ENCODE results near the gene RPTOR.
A peak's percentile ranks its signal among the peaks of the same experiment; 100 is the strongest.

RPTOR gene

GRCh38 chr17:80593181-80593580 lies 48.5 kb downstream of the RPTOR start:
- no peak for DNase-seq

DNA sequence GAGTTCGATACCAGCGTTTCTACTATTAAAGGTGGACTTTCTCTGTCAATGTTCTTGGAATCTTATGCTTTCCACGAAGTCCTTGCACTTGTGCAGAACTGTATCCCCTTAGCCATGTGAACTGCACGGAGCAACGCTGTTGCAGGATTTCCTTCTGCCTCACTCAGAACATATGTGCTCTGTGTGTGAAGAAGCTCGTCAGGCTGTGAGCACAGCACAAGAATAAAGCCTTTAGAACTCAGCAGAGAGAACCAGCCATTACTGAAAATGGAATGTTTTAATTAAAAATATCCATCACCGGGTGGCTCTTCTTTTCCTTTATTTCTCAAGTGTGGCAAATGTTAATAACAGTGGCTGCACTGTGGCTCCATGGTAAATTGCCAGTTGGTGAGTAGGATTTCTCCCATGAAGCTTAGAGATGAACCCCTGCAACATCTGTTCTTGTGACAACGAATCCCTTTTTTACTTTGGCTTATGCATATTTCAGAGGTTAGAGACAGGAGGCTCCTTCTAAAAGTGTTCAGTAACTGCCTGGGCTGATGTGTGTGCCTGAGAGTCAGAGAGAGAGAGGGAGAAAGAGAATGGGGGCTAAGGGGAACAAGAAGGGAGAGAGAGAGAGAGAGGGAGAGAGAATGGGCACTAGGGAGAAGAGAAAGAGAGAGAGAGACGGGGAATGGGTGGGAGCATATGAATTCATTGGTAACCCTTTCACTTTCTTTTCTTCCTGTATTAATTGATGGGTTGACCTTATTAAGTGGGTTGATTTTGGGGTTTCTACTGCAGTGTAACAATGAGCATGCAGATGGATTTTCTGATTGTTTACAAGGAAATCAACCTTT lies 50.0 kb downstream of the RPTOR start:
- no peak for DNase-seq

DNA sequence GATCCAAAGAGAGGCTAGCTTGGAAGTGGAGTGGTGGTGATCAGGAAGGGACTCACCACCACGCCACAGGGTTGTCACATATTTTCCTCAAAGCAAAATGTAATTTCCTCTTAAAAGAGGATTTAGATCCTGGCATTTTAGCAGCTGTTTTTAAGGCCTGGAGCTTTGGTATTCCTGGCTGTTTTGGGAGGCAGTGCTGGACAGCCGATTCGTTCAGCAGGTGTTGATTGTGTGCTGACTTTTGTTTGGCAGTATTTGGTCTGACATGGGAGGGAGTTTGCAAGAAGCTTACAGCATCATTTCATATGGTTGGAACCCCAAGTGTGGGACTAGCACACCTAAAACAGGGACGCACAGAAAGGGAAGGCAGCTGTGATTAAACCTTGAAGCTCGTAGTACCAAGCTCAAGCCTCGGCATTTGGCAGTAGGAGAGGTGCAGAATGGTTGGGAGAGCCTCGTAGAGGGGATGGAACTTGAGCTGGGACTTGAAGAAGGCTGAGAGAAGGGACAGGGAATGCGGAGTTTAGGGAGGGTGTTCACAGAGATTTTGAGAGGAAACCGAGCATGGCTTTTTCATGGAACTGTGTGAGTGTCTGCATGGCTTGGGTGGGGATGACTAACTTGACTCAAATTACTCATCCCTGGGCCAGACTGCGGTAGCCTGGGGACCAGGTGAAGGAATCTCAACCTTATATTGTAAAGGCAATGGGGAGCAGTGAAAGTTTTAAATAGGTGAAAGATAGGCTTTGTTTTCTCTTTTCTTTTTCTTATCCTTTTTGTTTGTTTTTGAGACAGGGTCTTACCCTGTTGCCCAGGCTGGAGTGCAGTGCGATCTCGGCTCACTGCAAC lies 52.3 kb downstream of the RPTOR start:
- DNase-seq: peak in 1 of 2 experiments; percentile 12

DNA sequence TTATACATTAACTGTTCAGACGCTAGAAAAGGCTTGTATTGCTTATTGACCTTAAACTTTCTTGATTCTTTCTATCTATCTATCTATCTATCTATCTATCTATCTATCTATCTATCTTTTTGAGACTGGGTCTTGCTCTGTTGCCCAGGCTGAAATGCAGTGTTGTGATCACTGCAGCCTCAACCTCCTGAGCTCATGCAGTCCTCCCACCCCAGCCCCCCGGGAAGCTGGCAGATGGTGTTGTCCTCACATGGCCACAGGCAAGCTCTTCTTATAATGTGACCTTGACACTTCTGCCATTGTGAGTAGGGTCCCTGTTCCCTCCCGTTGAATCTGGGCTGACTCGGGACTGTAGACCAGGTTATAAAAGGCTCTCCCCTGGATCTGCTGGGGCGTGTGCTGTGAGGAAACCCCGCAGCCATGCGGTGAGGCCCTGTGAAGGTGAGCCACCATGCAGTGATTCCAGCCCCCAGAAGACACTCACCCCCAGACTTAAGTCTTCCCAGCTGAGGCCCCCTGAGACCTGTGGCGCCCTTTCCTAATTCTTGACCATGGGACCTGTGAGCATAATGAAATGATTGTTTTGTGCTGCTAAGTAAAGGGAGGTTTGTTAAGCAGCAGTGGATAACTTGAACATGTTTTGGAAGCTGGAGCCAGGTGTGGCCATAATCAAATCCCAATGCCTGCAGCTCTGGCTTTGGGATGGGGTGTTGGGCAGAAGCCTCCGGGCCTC lies 54.3 kb downstream of the RPTOR start:
- DNase-seq: no peak

DNA sequence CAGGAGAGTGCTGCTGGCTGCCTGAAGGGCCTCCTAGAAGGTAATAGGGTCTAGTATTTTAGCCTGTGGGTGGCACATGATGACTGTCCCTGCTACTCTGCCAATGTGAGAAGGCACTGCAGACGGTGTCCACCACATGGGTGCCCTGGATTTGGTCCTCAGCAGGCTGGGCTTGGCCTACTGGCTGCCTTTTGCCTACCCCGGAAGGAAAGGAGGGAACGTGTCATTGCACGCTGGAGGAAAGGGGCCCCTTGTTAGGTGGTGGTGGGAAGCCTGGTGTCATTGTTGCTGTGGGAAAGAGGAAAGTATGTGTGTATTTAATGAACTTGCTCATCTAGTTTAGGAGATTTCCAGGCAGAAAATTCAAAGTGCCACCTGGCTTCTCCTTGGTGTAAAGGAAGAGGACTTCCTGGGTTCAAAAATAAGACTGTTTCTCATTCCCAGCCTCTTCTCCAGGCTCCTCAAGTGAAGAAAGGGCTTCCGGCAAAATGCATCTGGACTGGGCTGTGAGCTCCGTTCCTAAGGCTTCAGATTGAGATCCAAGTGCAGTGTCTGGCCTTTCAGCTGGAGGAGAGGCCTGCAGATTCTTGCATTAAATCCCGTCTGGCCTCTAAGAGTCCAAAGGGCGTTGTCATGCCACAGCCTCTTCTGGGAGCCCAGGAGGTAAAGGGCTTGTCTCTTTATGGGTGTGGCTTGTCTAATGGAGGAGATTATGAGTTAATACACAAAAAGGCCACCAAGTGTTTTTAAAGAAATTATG lies 55.1 kb downstream of the RPTOR start:
- DNase-seq: no peak

DNA sequence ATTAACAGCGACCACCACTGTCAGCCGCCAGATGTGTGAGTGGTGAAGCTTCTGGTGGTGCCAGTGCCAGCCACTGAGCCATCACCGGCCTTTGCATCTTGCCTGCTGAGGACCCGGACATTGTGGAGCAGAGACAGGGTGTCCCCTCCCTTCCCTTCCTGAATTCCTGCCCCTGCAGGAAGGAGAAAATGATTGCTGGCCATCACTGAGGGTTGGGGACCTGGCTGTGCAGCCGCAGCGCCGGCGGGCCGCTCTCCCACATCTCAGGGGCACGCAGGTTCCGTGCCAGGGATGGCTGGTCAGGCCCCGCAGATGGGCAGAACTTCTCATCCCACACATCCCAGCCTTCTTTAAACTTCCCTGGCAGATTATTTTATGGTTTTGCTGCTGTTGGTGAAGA lies 56.5 kb downstream of the RPTOR start:
- no peak for DNase-seq

GRCh38 chr17:80603396-80603795 lies 58.8 kb downstream of the RPTOR start:
- DNase-seq: no peak

DNA sequence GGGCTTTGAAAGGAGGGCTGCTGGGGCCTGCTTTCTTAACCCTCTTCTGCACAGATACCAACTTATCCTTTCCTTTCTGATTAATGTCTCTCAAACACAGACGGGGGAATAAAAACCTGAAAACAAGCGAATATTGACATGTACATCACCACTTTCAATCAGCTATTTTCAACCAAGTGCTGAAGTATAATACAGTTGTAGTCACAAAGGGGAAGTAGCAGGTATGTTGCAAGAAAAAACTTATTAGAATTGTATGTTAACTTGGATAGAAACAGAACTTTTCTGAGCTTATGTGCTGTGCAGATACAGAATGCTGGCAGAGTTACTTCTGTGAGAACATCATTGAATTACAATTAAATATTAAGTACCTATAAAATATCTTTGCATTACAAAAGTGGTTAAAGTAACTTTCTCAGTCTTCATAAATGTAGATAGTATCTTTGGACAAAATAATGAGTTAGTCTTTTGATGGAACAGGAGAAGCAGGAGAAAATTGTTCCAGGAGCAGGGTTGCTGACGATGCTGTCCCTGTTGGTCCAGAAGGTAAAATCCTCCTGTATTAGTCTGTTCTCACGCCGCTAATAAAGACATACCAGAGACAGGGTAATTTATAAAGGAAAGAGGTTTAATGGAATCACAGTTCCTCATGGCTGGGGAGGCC lies 59.5 kb downstream of the RPTOR start:
- DNase-seq: no peak

DNA sequence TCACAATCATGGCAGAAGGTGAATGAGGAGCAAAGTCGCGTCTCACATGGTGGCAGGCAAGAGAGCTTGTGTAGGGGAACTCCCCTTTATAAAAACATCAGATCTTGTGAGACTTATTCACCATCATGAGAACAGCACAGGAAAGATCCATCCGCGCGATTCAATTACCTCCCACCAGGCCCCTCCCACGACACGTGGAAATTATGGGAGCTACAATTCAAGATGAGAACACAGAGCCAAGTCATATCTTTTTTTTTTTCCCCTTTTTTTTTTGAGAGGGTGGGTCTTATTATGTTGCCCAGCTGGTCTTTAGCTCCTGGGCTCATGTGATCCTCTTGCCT lies 60.0 kb downstream of the RPTOR start:
- no peak for DNase-seq

DNA sequence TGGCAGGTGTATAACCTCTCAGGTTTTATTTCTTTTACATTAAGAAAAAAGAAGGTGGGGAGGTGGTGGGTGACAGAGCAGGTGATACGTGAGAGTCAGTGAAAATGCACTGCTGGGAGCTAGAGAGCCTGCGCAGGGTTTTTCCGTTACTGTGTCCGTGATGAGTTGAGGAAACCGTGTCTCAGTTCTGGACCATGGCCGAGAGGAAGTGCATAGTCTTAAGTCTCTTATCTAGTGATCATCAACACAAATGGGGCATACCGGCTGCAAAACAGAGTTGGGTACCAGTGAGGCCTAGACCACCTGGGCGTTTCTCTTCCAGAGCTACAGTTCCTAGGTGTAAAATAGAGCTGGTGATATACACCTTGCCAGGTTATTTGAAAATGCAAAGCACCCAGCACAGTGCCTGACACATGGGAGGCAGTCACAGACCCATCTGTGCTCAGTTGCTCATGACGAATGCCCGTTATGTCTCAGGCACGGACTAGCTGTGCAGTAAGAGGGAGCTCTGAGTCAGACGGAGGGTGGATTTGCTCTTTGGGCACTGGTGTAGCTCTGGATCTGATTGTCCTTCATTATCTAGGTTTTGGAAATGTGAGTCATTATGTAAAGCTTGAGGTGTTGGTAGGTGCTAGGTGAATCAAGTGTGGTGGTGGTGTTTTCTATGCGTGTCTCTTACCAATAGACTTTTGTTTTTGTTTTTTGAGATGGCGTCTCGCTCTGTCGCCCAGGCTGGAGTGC lies 60.9 kb downstream of the RPTOR start:
- peak; percentile 50 to 61 for DNase-seq

DNA sequence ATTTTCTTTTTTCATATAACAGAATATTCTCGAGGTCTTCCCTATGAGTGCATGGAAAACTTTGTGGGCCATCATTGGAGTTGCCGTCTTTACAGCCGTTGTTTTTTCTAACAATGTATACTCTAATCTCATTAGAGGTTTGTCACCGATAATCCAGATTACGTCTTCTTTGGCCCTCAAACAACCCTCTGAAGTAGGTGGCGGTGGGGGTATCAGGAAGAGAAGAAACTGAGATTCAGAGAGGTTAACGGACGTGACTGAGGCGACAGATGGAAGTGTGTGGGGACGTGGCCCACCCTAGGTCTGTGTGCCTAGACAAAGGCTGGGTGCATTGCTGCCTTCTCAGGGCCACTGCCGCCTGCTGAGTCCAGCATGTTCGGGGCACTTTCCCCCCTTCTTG lies 63.7 kb downstream of the RPTOR start:
- DNase-seq: no peak

DNA sequence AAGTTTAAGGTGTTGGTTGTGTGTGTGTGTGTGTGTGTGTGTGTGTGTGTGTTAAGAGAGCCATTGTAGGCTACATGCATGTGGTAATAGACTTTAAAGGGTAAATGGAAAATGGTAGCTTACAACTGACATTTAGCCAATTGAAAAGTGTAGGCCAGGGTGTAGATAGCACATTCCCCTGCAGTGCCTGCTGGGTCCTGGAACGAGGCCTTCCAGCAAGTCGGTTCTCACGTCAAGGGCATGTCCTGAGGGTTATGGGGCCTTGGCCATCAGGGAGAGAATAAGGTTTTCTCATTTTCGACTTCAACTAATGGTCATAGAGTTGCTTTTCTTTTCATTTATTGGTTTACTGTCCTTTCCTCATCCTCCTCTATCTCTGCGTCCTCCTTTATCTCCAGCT lies 65.1 kb downstream of the RPTOR start:
- no peak for DNase-seq

DNA sequence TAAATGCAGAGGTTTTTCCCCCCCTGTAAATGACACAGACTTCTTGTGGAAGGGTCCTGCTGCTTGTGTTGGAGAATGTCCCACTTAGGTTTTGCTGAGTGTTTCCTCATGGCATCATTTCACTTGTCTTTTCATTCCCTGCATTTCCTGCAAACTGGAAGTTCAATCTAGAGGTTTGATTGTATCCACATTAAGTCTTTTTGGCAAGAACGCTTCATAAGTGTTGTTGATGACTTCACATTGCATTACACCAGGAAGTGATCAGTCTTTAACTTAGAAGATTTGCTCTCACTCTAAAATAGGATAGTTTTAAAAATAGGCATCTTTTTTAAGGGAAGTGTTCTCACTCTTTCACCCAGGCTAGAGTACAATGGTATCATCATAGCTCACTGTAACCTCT lies 67.2 kb downstream of the RPTOR start:
- DNase-seq: no peak

DNA sequence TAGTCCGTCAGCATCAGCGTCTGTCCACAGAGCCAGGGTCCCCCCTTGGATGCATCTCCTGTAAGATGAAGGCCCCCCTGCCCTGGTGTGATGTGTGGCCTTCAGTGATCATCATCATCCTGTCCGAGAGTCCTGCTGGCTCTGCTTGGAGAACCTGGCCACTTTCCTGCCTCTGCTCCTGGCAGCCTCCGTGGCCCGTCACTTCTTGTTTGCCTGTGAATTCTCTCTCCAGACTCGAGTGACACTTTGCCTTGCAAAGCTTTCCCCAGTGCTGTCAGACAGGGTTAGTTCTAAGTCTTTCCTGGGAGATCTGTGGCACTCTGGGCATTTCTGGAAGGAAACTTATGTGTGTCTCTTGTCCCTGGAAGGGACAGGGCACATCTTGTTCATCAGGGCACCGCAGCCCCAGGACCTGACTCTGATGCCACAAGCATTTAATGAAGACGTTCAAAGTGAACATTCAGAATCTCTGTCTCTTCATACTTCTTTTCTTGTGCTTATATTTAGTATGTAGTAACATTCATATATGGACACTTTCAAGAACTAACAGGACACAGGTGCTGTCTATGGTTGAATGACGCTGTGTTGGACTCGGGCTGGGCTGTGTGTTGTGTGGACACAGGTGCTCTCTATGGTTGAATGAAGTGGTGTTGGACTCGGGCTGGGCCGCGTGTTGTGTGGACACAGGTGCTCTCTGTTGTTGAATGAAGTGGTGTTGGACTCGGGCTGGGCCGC lies 68.5 kb downstream of the RPTOR start:
- DNase-seq: no peak

- no peak for DNase-seq
Observed at GRCh38 chr17:80613732-80614071, 69.1 kb downstream of the RPTOR start.

GRCh38 chr17:80614332-80615047 lies 69.9 kb downstream of the RPTOR start:
- DNase-seq: no peak

DNA sequence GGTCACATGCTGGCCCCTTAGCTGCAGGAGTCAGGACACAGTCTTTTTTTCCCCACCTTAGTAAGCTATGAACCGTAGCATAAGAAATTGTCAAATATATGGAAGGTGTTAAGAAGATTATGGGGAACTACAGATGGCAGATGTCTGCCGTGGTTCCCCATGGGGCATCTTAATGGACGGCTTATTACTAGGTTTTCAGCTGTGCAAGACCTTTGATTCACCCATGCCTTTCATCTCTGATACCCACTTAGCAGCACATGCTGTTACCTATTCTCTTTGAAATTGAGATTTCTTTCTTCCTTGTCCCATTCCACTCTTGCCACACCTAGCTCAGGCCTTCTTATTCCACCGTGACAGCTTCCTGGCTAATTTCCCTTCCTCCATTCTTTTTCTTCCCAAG lies 70.7 kb downstream of the RPTOR start:
- DNase-seq: no peak

- no peak for DNase-seq
Observed at GRCh38 chr17:80616705-80617104, 72.1 kb downstream of the RPTOR start.

DNA sequence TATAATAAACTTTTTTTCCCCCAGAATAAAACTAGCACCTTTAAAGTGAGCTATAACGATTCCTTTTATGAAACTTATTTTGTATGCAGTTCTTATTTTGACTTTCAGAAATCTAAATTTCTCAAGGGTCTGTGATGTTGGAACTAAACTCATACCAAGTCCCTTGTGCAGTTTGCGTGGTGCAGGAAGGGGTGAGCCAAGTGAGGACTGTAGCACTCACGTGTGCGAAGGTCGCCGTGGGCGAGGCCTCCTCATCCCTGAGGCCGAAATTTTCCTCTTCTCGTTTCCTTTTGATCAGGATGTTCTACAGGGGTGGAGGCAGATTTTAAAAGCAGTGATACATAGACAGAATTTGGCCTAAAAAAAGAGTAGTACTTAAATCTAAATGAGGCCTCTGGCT lies 73.7 kb downstream of the RPTOR start:
- no peak for DNase-seq

DNA sequence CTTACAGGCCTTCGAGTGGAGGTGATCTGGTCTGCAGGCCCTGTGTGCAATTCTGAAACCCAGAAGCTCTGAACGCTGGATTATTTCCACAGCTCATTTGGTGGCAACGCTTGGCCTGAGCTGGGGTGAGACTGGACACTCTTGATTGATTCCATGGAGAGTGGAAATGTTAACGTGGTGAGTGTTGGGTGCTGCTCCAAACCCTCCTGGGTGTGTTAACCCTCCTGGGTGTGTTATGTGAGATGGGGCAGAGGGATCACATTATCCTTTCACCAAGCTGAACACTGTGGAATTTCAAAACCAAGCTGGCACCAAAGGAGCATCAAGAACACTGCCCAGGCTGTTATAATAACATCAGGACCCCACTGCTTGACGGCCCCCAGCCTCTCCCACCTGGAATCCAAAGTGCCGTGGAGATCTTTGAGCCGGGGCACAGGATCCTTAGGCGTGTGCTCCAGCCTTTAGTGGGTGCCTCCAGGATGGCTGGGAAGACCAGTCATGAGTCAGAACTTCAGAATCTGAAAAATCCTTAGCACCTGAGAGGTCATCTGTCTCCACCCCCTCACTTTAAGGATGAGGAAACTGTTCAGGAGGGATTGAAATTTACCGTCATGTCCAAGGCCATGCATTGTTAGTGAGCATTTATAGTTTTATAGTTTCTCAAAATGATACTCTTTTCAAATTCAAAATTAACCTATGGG lies 75.0 kb downstream of the RPTOR start:
- DNase-seq: no peak
